ENCODE measurements around the gene DNAH14. TPM values are rescaled to one million over a fixed set of nuclear protein-coding genes. Genes with fewer than 3 reads are reported as not detected.

Gene DNAH14
- total and polyA plus RNA-seq, 2 of the 8 experiments (the other 6 are each of a cell fraction or from before 2014, with no cell fraction given): 8.4 to 40.7 TPM

- TF ChIP-seq CHD7 (IDR thresholded peaks at IDR 0.05; ENCODE audit: insufficient replicate concordance, low read length): no peak
- no peak for TF ChIP-seq POLR2AphosphoS5 (IDR thresholded peaks at IDR 0.05; ENCODE audit: low read depth, low read length)
- TF ChIP-seq YY1 (IDR thresholded peaks at IDR 0.05; ENCODE audit: low read depth, low read length): no peak
- no peak for TF ChIP-seq FOSL1 (IDR thresholded peaks at IDR 0.05; ENCODE audit: insufficient read depth, low read depth, low read length)
- no peak for TF ChIP-seq SAP30 (IDR thresholded peaks at IDR 0.05; ENCODE audit: insufficient read depth, insufficient replicate concordance, low read length)
- no peak for TF ChIP-seq HDAC6 (IDR thresholded peaks at IDR 0.05; ENCODE audit: low read depth, low read length)
Observed at GRCh38 chr1:224938652-224939051, 9.2 kb downstream of the DNAH14 start (continued).

Measured in H1 (cell line).